GM18868 (cell line): Measurements from ENCODE around the gene ASTL.
"Not testable (repeated sequence)": the region's sequence is repeated elsewhere in the genome, so short reads cannot be mapped to it uniquely, and the experiment has no call there.

Source experiments
- ATAC-seq: cut with Tn5 transposase; IDR thresholded peaks from one replicate; pipeline ENCODE4 v1.9.1; 2021; ENCODE audit warnings: mild to moderate bottlenecking, moderate library complexity; ENCODE audit not compliant: unreplicated experiment

The ASTL gene

DNA sequence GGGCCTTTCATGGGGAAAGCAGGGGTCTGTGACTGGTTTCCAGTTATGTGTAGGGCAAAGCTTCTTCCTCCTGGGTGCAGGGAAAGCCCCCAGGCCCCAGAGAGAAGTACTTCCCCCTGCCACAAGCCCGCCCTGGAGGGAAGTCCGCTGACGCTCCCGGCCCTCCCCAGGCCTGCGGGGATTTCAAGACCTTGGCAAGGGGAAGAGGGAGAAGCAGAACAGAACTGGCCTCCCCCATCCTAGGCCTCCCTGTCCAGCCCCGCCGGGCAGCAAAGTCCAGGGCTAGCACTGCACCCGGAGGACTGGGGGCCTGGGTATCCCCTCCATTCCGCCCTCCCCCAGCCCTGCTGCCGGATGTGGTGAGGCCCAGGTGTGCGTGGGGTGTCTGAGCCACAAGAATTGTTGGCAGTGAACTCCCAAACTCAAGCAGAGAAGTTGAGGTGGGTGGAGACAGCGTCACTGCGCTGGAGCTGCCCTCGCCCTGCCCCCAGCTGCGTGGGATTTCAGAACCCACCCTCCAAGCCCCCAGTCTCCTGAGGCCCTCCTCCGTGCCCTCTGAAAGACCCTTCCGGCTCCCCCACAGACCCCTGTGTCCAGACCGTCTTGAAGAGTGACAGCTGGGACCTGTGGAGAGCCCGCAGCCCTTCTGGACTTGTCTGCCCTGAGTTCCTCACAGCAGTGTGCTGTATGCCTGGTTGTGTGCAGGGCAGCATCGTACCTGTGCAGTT lies 8.0 kb upstream of the ASTL start:
- peak; percentile 27 for ATAC-seq

DNA sequence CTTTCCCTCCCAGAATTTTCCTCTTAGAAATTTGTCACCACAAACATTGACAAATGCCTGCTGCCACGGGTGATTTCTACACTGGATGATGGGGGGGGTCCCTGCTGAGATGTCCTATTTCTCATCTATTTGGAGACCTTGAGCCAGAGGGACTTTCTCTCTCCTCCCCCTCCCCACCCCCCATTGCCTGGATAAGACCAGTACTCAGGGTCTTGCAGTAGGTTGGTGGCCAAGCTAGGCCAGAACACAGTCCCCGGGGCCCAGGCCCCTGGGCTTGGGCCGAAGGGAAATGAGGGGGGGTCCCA lies 7.5 kb upstream of the ASTL start:
- no peak for ATAC-seq

DNA sequence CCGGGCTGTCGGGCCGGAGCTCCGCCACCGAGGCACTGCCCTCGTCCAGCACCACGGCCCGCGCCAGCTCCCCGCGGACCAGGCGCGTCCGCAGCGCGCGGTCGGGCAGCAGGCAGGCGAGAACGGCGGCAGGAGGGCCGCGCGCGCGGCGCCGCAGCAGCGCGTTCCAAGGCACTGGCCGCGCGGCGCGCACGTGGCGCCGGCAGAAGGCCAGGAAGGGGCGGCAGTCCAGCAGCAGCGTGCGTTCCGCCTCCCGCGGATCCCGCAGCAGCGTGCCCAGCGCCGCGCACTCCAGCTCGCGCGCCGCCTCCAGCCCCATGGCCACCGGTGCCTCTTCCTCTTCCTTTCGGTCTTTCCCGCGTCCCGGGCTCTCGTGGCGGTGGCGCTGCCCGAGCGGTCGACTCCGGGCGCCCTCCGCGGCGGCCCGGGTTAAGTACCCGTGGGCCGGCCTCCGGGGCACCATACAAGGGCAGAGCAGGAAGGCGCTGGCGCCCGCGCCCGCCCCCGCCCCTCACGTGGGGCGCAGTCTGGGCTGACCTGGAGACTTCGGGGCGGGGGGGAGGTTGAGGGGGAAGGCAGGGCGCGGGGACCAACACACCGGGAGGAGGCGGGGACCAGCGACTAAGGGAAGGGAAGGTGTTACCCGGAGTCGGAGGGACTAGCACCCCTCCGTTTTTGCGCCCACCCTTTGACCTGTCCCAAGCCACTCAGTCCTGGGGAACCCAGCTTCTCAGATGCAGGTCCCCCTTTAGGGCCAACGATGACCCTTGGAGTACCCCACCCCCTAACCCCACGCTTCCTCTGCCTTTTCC lies 6.9 kb upstream of the ASTL start, which contains the start of gene DUSP2:
Gene DUSP2 (minus strand): TSS at position 405 of the 812 bp plus-strand sequence. CDS start 86 bp downstream, at position 319.
- ATAC-seq: peak; percentile 43

DNA sequence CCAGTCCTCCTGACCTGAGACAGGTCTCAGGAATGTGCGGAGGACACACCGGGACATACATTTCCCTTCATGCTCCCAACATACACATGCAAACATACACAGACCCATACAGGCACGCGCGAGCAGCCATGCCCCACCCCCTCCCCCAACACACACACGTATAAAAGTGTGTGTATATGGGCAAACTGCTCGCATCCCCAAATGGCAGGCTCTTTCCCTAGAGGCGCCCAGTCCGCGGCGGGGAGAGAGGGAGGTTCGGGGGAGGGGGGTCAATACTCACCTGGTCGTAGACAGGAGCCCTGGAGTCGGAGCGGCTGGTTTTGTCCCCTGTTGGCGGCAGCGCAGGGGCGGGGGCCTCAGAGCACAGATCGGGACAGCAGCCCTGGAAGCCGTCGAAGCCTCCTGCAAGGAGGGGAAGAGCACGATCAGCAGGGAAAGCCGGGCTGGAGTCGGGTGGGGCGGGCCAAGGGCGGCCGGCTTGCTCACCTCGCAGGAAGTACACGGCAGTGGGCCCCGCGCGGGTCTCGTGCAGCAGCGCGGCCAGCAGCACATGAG lies 6.3 kb upstream of the ASTL start:
- ATAC-seq: no peak

DNA sequence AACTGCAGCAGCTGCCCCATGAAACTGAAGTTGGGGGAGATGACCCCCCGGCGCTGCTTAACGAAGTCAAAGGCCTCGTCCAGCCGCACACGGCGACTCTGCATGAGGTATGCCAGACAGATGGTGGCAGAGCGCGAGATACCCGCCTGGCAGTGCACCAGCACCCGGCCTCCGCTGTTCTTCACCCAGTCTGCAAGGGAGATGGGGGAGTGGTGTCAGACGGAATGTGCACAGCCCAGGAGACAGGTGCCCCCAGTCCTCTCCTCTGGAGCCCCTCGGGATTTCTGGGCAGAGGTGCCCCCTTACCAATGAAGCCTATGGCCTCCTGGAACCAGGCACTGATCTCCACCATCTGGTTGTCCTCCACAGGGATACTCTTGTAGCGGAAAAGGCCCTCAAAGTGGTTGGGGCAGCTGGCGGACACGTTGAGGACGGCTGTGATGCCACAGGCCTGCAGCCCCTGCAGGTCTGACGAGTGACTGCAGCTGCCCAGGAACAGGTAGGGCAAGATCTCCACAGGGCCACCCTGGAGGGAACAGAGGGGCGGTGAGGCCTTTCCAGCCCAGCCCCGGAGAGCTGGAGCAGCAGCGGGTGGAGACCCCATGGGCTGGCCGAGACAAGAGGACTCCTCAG lies 5.7 kb upstream of the ASTL start:
- no peak for ATAC-seq

DNA sequence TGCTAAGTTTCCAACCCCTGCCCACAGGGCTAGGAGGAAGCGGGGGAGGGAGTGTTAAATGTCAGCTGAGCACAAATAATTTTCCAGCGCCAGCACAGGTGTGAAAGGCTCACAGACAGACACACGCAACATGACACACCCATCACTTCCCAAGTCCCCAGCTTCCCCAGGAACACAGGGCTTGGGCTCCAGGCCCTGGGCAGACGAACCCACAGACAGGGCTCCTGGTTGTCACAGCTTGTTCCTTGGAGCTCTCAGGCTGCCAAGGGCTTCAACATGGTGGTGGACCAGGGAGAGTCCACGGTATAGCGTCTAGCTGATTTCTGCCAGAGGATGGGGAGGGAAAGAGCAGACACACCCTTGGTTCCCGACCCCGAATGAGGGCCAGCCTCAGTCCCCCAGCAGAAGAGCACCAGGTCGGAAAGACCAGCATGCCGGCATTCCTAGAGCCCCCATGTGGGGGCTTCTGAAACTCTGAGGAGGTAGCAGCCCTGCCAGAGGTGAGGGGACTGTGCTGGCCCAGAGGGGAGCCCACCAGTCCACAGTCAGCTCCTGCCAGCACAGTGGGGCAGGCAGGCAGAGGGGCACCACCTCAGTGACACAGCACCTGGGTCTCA lies 5.0 kb upstream of the ASTL start:
- ATAC-seq: no peak

DNA sequence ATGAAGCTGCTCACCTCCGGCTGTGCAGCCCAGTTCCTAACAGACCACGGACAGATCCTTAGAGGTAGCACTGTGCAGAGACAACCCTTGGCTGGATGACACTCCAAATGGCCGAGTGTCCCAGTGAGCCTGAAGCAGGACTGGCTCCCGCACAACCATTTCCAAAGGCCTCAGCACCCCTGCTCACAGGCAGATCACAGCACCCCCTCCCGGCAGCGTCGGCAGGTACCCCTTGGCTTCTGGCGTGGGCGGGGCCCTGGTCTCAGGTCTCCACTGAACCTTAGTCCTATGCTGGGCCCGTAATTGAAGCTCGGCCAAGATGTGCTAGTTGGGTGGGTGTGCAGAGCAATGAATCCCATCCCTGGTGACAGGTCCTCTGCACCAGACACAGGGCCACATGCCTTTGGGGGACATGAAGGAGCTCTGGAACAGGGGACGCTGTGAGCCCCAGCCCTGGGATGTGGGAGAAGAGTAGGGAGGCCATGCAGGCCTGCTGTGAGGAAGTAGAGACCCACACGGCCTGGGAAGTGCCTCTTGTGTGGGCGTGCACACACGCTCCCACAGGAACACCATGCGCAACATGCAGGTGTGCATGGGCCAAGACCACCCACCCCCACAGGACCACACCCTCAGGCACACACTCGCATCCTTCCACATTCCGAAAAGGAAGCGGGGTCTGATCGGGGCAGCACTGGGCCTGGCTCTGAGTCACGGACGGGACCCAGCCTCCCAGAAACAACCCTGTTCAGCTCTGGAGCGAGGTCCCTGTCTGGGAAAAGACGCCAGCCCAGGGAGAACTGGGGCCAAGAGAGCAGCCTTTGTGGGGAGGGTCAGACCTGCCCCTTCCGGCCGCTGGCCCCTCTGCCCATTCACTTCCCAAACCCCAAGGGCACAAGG lies 4.2 kb upstream of the ASTL start:
- no peak for ATAC-seq

DNA sequence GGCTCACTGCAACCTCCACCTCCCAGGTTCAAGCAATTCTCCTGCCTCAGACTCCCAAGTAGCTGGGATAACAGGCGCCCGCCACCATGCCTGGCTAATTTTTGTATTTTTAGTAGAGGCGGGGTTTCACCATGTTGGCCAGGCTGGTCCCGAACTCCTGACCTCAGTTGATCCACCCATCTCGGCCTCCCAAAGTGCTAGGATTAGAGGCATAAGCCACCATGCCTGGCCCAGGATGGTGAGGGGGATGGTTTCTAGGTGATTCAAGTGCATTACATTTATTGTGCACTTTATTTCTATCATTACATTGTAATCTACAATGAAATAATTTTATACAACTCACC lies 3.3 kb upstream of the ASTL start:
- not testable (repeated sequence) for ATAC-seq

DNA sequence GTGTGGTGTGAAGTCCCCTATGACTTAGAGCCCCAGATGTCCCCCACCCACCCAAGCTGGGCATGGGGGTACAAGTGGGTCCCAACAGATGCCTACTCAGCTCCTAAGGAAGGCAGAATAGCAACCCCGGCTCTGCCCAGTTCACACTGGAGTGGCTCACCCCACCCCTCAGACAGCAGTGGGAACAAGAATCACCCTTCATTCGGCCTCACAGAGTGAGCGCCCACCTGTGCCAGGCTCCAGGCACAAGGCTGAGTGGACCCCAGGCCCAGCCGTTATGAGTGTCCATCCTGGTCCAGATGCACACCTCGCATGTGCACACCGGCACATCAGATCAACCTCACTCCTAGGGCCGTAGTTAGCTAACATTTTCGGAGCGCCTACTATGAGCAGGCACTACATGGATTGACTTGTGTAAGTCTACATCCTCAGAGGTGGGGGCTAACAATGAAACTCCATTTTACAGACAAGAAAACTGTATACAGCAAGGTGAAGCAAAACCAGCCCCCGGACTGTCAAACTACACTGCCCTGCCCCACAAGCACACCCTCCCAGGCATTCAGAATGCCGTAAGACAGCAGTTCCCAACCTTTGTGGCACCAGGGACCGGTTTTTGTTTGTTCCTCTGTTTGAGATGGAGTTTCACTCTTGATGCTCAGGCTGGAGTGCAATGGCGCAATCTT lies 2.8 kb upstream of the ASTL start:
- no peak for ATAC-seq

DNA sequence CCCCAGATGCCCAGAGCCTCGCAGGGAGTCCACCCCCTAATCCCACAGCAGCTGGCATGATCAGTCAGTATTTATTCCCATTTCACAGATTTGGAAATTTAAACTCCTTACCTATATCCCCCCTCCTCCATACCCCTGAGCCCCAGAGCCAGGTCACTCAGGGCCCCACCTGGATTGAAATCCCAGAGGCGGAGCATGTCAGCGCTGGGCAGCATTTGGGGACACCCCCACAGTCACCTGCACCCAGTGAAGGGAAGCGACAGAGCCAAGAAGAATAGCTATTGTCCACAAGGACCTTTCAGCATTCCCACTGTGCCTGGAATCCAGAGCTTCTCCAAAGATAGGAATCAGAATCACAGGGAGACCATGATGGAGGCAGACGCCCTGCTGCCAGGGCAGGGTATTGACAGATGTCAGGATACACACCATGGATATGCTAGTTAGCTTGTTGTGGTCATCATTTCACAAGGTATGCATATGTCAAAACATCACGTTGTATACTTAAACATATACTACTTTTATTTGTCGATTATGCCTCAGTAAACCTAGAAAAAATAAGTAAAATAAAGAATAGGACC lies 968 bp upstream of the ASTL start:
- no peak for ATAC-seq

DNA sequence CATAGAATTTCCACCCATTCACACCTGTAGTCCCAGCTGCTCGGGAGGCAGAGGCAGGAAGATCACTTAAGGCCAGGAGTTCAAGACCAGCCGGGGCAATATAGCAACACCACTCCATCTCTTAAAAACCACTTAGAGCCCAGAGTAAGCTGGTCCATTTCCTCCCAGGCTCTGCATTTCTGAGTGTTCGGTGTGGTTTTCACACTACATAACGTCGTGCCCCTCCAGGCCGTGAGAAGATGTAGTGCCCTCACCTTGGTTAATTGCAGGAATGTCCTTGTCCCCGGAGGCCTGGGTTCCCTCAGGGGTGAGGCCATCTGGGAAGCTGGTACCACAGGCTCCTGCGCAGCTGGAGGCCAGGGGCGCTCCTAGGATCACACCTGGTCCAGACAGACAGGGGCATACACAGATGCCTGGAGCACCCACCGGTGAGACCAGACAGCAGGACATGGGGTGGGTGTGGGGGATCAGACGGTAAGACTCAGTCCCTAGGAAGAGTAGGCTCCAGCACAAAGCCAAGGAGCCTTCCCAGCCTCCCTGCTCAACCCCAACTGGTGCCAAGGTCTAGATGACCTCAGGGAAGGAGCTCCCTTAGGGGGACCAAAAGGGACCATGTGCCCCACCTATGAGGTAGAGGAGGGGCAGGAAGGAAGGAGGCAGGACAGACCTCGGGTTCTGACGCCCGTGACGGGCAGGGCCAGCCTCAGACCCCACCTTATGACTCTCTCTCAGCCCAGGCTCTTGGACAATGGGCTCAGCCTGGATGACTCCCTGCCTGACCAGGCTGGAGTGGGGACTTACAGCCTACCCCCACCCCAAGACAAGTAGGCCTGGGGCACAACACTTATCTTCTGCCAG lies 752 bp downstream of the ASTL start:
- ATAC-seq: no peak

DNA sequence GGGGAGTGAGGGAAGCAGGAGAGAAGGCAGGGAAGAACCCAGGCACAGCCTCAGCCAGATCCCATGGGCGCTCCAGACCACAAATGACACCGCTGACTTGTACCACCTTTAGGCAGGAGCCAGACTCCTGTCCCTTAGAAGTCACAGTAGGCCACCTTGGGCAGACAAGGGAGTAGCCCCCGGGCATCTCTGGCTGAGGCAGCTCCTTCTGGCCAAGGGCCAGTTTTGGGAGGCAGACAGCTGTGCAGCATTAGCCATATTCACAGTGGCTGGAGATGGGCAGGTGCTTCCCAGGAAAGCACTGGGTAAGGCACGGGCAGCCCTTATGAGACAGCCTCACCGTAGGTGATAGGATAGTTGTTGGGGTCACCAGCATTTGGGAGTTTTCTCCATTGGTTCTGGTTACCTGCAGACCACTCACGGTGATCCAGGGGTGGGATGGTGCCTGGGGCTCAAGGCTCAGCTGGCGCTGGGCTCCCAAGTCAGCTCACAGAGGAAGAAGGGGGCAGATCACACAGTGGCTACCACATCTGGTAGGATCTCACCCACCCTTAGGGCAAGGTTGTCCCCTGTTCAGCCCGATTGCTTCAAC lies 2.1 kb downstream of the ASTL start:
- ATAC-seq: no peak

DNA sequence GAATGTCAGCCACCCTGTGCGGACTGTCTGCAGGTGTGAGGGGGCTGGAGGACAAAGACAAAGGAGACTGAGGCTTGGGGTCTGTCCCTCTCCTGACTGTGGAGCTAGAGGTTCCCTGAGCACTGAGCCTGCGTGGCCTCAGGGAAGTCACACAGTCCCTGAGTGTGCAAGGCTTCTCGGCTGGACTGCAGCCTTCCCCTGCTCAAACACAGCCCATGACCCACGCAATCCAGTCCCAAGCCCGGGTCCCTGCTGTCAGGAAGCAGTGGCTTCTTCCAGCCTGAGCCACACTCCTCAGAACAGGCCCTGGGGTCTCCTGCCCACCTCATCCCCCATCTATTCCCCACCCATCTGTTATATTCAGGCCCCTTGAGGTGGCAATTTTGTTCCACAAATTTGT lies 2.7 kb downstream of the ASTL start:
- ATAC-seq: no peak

DNA sequence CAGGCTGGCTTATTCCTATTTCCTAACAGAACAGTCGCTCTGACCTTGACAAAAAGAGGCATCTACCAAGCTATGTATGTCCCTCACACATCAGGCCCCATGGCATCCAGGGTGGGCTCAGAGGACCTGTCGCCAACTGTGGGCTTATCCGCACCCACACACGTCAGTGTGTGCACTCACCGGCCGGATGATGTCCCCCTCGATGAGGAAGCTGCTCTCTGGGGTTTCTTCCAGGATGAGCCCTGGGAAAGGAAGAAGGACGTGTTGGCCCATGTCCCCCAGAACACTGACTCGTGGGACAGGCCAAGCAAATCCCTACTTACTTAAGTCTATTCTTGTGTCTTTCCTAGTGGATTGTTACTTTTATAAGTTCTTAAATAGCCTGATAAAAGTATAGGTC lies 3.1 kb downstream of the ASTL start:
- no peak for ATAC-seq

DNA sequence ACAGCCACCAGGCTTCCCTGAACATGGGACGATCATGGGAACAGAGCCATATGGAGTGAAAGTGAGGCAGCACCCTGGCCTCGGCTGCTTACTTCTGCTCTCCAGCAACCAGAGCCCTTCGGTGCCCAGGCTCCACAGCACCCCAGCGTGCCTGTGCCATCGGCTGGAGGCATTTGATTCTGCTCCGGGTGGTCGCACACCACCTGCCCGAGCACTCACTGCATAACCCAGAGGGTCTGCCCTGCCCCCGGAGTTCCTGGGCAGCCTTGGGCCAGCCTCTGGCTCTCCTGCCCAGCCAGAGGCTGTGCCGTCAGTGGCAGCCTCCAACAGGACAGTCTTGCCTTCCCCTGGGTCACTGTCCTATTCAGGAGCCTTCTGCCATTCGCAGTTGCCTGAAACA lies 3.9 kb downstream of the ASTL start:
- ATAC-seq: no peak

DNA sequence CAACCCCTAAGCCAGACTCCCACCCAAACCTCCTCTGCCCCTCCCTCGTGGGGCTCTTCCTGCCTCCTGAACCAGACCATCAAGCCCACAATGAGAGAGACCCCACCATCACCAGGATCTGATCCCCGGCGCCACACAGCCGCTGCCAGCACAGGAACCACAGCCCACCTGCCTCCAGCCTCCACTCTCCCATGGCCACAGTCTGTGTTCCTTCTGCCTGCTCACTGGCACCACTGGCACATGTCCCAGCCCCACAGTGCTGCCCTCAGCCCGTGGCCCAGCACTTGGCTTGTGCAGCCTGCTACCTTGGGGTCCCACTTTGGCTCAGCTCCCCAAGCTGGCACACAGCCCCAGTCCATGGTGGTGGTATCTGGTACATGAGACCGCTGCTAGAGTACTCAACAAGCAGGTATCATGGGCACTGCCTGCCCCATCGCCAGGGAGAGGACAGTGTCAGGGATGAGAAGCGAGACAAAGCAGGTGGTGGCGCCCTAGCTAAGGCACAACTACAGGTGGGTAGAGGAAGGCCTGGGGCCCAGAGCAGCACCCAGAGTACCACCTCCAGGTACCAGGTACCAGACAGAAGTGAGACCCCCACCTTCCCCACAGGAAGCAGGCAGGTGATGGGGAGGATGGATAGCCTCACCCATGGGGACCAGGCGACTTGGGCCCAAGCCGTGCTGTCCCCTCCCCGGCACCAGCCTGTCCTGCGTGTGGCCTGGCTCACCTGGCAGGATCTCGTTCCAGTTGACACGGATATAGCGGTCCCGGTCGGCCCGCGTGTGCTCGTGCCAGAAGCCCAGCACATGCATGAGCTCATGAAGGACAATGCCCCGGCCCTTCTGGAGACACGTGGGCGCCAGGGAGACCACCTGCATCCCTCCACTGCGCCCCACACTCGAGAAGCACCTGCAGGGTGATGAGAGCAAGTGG lies 6.2 kb downstream of the ASTL start:
- ATAC-seq: no peak

DNA sequence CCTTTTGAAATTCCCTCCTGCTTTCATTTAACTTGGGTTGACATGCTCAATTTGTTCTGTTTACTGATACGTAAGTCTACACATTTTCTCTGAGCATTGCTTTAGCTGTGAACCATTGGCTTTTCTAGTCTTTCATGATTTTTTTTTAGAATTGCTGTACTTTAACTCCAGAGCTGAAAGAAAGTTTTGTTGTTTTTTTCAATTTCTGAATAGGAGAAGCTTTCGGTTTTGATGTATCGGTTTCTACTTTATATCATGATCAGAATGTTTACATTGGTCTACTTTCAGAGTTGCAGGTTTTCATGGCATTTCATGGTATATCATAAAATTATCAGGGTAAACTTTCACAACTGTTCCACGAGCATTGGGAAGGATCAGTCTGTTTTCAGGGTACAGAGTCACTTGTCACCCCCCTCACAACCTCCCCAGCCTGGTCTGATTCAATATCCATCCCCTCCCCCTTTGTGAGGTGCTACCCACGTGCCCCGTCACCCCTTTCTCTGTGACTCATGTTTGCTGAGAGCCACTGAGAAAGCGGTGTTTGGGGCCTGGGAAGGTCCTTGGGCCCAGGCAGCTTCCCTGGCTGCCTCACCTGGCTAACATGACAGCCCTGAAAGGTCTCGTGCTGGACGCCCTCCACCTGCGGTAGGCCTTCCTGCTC lies 7.0 kb downstream of the ASTL start:
- no peak for ATAC-seq
